Adrenal gland (tissue), 12 donors: ENCODE results near the gene MAS1. TPM values are rescaled to one million over a fixed set of nuclear protein-coding genes. Genes with fewer than 3 reads are reported as not detected.

Experiments used
- DNase-seq, 7 donors: peaks; one replicate each; pipeline ENCODE4 v3.0.0-alpha.2; 2019 to 2020
- H3K27ac ChIP-seq, 5 donors: fragments of 200-600 bp; sonication (generic) in 4 of 5; 1 replicate in 3 of 5; 2 replicates in 2 of 5; pipeline versions ENCODE4 v1.5.1 to v1.8.0; 2016 to 2020; ENCODE audit warnings: mild to moderate bottlenecking in 1 of 5
- H3K27me3 ChIP-seq: fragments of 200-600 bp; 2 replicates; pipeline ENCODE4 v1.8.0; 2021
- H3K36me3 ChIP-seq, 2 donors: fragments of 200-600 bp; replicated peaks in 1 of 2; 1 replicate in 1 of 2; 2 replicates in 1 of 2; pipeline versions ENCODE4 v1.5.1 to v1.8.0; 2018 to 2022
- H3K4me1 ChIP-seq, 2 donors: fragments of 200-600 bp; replicated peaks in 1 of 2; 1 replicate in 1 of 2; 2 replicates in 1 of 2; pipeline versions ENCODE4 v1.5.1 to v1.8.0; 2018 to 2021
- H3K4me3 ChIP-seq, 4 donors: fragments of 200-600 bp; sonication (generic) in 3 of 4; one replicate each; pipeline ENCODE4 v1.5.1; 2016 to 2018
- H3K9me3 ChIP-seq, 3 donors: fragments of 200-600 bp; sonication (generic) in 1 of 3; replicated peaks in 1 of 3; 1 replicate in 2 of 3; 2 replicates in 1 of 3; pipeline versions ENCODE4 v1.5.1 to v1.8.0; 2016 to 2021
- CTCF ChIP-seq, 6 experiments: fragments of 450-650 bp in 4 of 6; fragments of 200-600 bp in 2 of 6; sonication (generic) in 1 of 6; IDR thresholded peaks; 1 replicate in 5 of 6; 2 replicates in 1 of 6; pipeline versions ENCODE4 v1.5.1 to v1.8.0; 2016 to 2021; ENCODE audit warnings: antibody characterized with exemption in 6 of 6, mild to moderate bottlenecking in 2 of 6, moderate library complexity in 1 of 6
- POLR2A ChIP-seq, 2 donors: fragments of 450-650 bp; IDR thresholded peaks; one replicate each; pipeline ENCODE4 v1.6.1; 2017; ENCODE audit warnings: antibody characterized with exemption in 2 of 2, mild to moderate bottlenecking in 2 of 2, moderate library complexity in 1 of 2
- WGBS, 4 donors: extraction: QIAGEN DNeasy Blood & Tissue Kit in 2 of 4; methylation state at CpG; one replicate each; pipeline versions ENCODE4 v1.1.5 to v1.1.7; 2013 to 2017; 5-methylcytosine and 5-hydroxymethylcytosine counted together
- intact Hi-C, 2 donors: fragments of 100-400 bp; cut with DNase I; formaldehyde crosslinking; loops; one replicate each; pipeline versions ENCODE4 v1.14.1 to v1.15.0; 2022 to 2023
- polyA plus RNA-seq, 3 donors: library from polyadenylated mRNA; stranded (reverse); fragments of 200-250 nt in 2 of 3; fragments of 350-450 nt in 1 of 3; fragmentation: Illumina TruSeq in 1 of 3; extraction: RNeasy Lipid Tissue Mini Kit (QIAGEN cat#74804) in 1 of 3; gene quantifications; one replicate each; pipeline ENCODE4 v1.2.3, GENCODE V29; 2013 to 2014
- total RNA-seq, 9 donors: library from RNA; depleted of rRNA in 4 of 9; stranded (reverse); fragments of >200 nt in 4 of 9; fragments of 120-200 nt in 1 of 9; fragmentation: NEBNext Ultra II Directional in 1 of 9; extraction: Animal tissue kit (Norgen Biotek cat#: 25700) in 1 of 9; gene quantifications; one replicate each; pipeline versions ENCODE4 v1.1.0 to v1.2.4, GENCODE V29; 2013 to 2023
- donor health status: healthy with polysubstance abuse.
- donor health status: Bipolar disorder and iron deficiency.
- donor health status: DM: yes; HTN: yes; CAD: no.
- donor health status: DM: no; HTN: no; CAD: no.
- donor health status: DM: no; HTN: no; CAD: no.
- donor health status: DM: yes; HTN: yes; CAD: no.

The MAS1 gene
- total and polyA plus RNA-seq, 12 donors = under 0.01 TPM; not detected in 10

DNA sequence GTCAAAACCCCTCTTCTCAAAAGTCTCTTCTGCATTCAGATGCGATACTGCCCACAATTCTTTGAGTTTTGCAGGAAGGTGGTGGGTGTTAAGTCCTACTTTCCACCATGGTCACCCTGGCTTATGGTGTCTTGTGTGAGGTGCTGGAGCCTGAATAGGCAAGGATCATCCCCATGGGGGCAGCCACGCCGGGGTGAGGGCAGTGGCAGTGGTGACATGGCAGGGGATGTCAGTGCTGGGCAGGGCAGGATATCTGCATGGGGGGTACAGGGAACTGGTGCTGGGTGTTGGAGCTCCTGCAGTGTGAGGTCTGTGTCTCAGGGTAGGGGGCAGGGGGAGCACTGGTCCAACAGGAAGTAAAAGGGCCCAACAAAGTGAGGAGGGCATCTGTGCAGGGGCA is 2.3 kb downstream of the MAS1 start:
- intact Hi-C loops = no loop called here
- WGBS, 4 donors = 91 to 97% (median 93%) methylated on average over 3 of the region's 3 CpGs
- TF ChIP-seq CTCF (IDR thresholded peaks at IDR 0.05) = no peak
- no peak for TF ChIP-seq POLR2A (IDR thresholded peaks at IDR 0.05)
- Histone ChIP-seq H3K9me3 (no peaks in the 10 kb centered on the region), H3K4me3 (no peak overlapping the region), H3K4me1 (no peaks in the 10 kb centered on the region), H3K27ac (no peak overlapping the region), H3K36me3 (no peaks in the 10 kb centered on the region), H3K27me3 (peaks cover 27% of the 10 kb centered on the region)
- no peak for DNase-seq

DNA sequence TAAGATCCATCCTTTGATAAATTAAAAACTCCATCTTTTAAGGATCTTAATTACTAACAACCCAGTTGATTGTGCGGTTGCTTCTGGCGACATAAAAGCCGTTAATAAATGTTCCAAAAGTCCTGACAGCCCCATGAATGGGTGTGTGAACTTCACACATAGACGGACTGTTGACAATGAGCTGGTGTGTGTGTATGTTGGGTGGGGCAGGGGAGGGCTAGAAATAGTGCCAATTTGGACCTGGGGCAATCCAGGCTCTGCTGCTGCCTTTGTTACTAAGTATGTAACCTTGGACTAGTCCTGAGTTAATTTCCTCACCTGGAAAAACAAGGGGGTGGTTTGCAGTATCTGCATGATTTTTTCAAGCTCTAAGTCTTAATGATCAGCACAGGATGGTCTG is 4.2 kb downstream of the MAS1 start:
- H3K4me3 ChIP-seq = no peak overlapping the region
- H3K27ac ChIP-seq = no peak overlapping the region
- intact Hi-C loops = no loop called here
- WGBS, 4 donors = 73 to 82% (median 78%) methylated on average over 4 of the region's 4 CpGs
- H3K36me3 ChIP-seq = no peaks in the 10 kb centered on the region
- no peaks in the 10 kb centered on the region for H3K4me1 ChIP-seq
- H3K27me3 ChIP-seq = peaks cover 10% of the 10 kb centered on the region
- TF ChIP-seq CTCF (IDR thresholded peaks at IDR 0.05) (no peak), POLR2A (IDR thresholded peaks at IDR 0.05) (no peak)
- no peak for DNase-seq
- H3K9me3 ChIP-seq = no peaks in the 10 kb centered on the region

DNA sequence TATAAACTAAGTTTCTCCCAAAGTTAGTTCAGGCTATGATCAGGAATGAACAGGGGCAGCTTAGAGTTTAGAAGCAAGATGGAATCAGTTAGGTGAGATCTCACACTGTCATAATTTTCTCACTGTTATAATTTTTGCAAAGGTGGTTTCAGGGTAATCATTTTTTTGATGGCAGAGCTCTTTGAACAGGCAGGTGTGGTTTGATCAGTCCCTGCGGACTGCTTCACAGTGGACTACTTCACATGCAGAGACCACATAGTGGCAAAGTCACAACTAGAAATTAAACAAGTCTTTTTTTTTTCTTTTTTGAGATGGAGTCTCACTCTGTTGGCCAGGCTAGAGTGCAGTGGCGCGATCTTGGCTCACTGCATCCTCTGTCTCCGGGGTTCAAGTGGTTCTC is 6.8 kb downstream of the MAS1 start:
- Histone ChIP-seq H3K36me3 (no peaks in the 10 kb centered on the region), H3K9me3 (no peaks in the 10 kb centered on the region), H3K27ac (no peak overlapping the region), H3K4me1 (no peaks in the 10 kb centered on the region), H3K27me3 (peaks cover 2% of the 10 kb centered on the region), H3K4me3 (no peak overlapping the region)
- TF ChIP-seq POLR2A (IDR thresholded peaks at IDR 0.05) (no peak), CTCF (IDR thresholded peaks at IDR 0.05) (no peak)
- WGBS, 4 donors = 94 to 100% (median 96%) methylated on average over 4 of the region's 4 CpGs
- no peak for DNase-seq
- intact Hi-C loops = no loop called here

DNA sequence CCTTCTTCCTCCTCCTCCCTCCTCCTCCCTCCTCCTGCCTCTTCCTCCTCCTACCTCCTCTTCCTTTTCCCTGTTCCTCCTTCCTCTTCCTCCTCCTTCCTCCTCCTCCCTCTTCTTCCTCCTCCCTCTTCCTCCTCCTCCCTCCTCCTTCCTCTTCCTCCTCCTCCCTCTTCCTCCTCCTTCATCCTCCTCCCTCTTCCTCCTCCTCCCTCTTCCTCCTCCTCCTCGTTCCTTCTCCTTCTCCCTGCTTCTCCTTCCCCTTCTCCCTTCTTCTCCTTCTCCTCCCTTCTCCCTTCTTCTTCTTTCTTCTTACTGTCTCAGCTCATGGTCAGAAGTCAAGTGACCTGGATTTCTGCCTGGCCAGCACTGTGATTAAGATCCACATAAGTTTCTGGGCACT is 7.7 kb downstream of the MAS1 start:
- Histone ChIP-seq H3K27me3 (no peaks in the 10 kb centered on the region), H3K36me3 (no peaks in the 10 kb centered on the region), H3K4me3 (no peak overlapping the region), H3K4me1 (no peaks in the 10 kb centered on the region), H3K27ac (no peak overlapping the region), H3K9me3 (no peaks in the 10 kb centered on the region)
- no peak for DNase-seq
- WGBS, 4 donors = 58 to 75% (median 68%) methylated on average over 1 of the region's 1 CpG
- intact Hi-C loops = no loop called here
- no peak for TF ChIP-seq POLR2A (IDR thresholded peaks at IDR 0.05)
- no peak for TF ChIP-seq CTCF (IDR thresholded peaks at IDR 0.05)
